ENCODE results near the gene DHRS2. TPM values are rescaled to one million over a fixed set of nuclear protein-coding genes. Genes with fewer than 3 reads are reported as not detected.

DHRS2 gene
- total and polyA plus RNA-seq, 2 of the 13 experiments (the other 11 are each of a cell fraction or from before 2014, with no cell fraction given), result 1,621 to 3,021 TPM

DNA sequence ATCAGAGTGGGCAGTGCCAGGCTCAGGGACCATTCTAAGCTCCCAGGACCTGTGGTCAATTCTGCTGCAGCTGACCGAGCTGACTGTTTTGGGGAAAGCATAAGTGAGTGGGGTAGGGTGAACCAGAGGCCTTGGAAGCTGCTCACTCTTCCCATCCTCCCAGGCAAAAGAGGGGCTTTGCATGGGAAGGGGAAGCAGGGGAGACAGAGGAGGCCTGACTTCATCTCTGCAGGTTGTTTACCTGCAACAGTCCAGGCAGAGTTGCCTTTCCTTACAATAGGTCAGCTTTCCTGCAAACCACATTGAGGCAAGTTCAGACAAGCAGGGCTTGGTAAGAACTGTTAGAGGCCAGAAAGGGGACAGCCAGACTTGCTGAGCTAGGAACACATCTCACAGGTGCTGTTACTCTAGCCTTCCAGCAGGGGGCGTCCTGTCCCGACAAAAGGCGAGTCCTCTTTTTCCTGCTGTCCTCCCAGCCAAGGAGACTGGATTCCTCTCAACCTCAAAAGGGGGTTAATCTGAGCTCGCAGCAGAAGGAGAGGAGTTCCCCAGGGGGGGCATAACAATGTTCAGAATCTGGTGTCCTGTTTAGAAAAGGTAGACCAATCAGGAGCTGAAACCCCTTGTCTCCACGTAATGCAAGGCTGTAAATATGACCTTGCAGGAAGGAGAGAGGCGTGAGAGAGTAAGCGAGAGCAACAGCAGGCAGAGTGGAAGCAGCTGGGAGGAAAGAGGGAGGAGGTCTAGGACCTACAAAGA lies 4.3 kb upstream of the DHRS2 start (continued):
- no peak for TF ChIP-seq THYN1 (CRISPR knock-in tag; IDR thresholded peaks at IDR 0.05; ENCODE audit: borderline replicate concordance, low read depth)
- no peak; the same call in 1 of the 2 replicates for TF ChIP-seq GPN1 (CRISPR knock-in tag; IDR thresholded peaks at IDR 0.05; ENCODE audit: borderline replicate concordance)
- no peak for TF ChIP-seq TBP (CRISPR knock-in tag; IDR thresholded peaks at IDR 0.05)
- TF ChIP-seq, protein P1, sequence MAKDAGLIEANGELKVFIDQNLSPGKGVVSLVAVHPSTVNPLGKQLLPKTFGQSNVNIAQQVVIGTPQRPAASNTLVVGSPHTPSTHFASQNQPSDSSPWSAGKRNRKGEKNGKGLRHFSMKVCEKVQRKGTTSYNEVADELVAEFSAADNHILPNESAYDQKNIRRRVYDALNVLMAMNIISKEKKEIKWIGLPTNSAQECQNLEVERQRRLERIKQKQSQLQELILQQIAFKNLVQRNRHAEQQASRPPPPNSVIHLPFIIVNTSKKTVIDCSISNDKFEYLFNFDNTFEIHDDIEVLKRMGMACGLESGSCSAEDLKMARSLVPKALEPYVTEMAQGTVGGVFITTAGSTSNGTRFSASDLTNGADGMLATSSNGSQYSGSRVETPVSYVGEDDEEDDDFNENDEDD (CRISPR knock-in tag; IDR thresholded peaks at IDR 0.05; ENCODE audit: borderline replicate concordance), result peak; percentile 65; the same call in 1 of the 2 replicates
- TF ChIP-seq, protein P2, sequence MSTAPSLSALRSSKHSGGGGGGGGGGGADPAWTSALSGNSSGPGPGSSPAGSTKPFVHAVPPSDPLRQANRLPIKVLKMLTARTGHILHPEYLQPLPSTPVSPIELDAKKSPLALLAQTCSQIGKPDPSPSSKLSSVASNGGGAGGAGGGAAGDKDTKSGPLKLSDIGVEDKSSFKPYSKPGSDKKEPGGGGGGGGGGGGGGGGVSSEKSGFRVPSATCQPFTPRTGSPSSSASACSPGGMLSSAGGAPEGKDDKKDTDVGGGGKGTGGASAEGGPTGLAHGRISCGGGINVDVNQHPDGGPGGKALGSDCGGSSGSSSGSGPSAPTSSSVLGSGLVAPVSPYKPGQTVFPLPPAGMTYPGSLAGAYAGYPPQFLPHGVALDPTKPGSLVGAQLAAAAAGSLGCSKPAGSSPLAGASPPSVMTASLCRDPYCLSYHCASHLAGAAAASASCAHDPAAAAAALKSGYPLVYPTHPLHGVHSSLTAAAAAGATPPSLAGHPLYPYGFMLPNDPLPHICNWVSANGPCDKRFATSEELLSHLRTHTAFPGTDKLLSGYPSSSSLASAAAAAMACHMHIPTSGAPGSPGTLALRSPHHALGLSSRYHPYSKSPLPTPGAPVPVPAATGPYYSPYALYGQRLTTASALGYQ (CRISPR knock-in tag; IDR thresholded peaks at IDR 0.05), result no peak
- TF ChIP-seq SRSF9 (IDR thresholded peaks at IDR 0.05; ENCODE audit: borderline replicate concordance, insufficient read depth, low read depth, low read length, poor library complexity, severe bottlenecking), result no peak
- TF ChIP-seq NR3C1 (CRISPR knock-in tag; IDR thresholded peaks at IDR 0.05), result no peak
- TF ChIP-seq TRIM24 (CRISPR knock-in tag; IDR thresholded peaks at IDR 0.05), result no peak
- TF ChIP-seq NR2F2 (IDR thresholded peaks at IDR 0.05; ENCODE audit: borderline replicate concordance, low read depth), result no peak
- peak; percentile 39; the same call in 1 of the 2 replicates for TF ChIP-seq ZNF713 (CRISPR knock-in tag; IDR thresholded peaks at IDR 0.05)
- TF ChIP-seq ELF3 (CRISPR knock-in tag; IDR thresholded peaks at IDR 0.05), result peak; percentile 92
- no peak for TF ChIP-seq NFRKB (IDR thresholded peaks at IDR 0.05)
- TF ChIP-seq ZNF646 (CRISPR knock-in tag; IDR thresholded peaks at IDR 0.05), result no peak
- TF ChIP-seq ZNF160 (CRISPR knock-in tag; IDR thresholded peaks at IDR 0.05), result no peak
- TF ChIP-seq ZBTB42 (CRISPR knock-in tag; IDR thresholded peaks at IDR 0.05), result peak; percentile 86
- TF ChIP-seq, protein P3, sequence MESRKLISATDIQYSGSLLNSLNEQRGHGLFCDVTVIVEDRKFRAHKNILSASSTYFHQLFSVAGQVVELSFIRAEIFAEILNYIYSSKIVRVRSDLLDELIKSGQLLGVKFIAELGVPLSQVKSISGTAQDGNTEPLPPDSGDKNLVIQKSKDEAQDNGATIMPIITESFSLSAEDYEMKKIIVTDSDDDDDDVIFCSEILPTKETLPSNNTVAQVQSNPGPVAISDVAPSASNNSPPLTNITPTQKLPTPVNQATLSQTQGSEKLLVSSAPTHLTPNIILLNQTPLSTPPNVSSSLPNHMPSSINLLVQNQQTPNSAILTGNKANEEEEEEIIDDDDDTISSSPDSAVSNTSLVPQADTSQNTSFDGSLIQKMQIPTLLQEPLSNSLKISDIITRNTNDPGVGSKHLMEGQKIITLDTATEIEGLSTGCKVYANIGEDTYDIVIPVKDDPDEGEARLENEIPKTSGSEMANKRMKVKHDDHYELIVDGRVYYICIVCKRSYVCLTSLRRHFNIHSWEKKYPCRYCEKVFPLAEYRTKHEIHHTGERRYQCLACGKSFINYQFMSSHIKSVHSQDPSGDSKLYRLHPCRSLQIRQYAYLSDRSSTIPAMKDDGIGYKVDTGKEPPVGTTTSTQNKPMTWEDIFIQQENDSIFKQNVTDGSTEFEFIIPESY (CRISPR knock-in tag; IDR thresholded peaks at IDR 0.05), result peak; percentile 65

All from HepG2 (cell line).